EL (cell line): ENCODE results near the gene CPSF7.

Source experiments
- DNase-seq: peaks from one replicate; pipeline ENCODE4 v3.0.0-alpha.2; 2016

CPSF7 gene

GRCh38 chr11:61380884-61381283, 48.9 kb downstream of the CPSF7 start:
- DNase-seq, result no peak

DNA sequence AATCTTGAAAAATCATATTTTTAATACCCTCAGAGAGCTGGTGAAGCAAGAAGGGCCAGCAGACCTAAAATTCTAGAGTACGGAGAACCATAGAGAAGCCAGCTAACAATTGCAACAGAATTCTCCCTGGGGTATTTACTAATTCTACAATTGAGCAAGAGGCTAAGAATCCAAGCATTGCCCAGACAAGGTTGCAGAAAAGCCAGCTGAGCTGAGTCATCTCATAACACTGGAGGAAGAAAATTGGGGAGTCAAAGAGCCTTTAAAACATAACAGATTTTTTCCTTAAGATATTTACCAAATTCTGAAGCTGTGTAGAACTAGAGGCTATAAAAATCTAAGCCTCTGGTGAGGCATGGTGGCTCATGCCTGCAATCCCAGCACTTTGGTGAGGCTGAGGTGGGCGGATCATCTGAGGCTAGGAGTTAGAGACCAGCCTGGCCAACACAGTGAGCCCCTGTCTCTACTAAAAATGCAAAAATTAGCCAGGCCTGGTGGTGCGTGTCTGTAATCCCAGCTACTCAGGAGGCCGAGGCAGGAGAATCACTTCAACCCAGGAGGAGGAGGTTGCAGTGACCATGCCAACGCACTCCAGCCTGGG, 51.0 kb downstream of the CPSF7 start:
- peak; percentile 93 for DNase-seq

- DNase-seq, result no peak
These were observed 52.2 kb downstream of the CPSF7 start for GRCh38 chr11:61377461-61378160.

- no peak for DNase-seq
These were observed 54.0 kb downstream of the CPSF7 start for GRCh38 chr11:61375761-61376108.

DNA sequence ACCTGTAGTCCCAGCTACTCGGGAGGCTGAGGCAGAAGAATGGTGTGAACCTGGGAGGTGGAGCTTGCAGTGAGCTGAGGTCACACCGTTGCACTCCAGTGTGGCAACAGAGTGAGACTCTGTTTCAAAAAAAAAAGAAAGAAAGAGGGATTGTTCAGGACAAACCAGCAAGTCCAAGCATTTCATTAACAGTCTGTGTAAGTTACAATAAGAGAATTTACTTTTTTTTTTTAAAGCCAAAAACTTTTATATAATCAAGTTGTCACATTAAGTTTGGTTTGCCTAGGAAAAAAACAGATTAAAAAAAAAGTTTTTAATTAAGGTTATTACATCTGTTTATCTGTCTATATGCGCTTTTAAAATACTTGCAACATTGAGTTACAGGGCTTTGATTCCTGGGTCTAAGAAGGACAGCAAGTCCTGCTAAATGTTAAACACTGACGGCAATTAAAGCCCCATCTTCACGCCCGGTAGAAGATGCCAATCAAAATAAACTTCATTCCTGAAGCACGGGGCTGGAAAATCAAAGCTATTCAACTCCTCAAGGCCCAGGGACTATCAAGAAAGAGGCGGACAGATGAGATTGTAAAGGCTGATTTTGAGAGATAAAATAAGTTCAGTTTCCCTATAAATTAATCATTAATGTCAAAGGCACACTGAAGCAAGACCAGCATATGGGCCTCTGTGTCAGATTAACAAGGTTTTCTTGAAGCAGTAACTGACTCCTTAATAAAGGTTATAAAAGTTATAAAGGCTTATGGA, 56.9 kb downstream of the CPSF7 start:
- no peak for DNase-seq

DNA sequence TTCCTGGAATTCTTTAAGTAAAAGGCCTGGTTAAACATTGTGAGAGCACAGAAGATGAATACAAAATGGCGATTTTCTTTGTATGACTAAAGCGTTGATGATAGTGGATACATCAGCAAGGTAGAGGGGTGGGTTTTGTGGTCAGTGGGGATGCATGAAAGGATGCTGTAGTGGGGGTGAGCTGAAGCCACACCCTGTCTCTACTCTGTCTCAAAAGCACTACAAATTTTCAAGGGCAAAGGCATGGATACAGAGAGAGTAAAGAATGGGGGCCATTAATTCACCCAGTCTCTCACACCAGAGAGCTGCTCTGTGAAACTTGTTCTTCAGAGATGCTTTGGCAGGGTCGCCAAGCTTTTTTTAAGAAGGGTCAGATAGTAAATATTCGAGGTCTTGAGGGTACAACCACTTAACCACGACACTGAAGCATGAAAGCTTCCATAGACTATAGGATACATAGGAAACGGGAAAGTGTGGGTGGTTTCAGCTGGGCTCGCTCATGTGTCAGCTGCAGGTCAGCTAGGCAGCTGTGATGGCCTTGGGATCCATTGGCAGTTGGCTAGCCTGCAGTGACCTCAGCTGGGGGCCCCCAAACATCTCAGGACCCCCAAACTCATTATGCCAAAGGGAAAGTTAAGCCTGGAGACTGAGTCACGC, 59.3 kb downstream of the CPSF7 start:
- DNase-seq, result no peak

DNA sequence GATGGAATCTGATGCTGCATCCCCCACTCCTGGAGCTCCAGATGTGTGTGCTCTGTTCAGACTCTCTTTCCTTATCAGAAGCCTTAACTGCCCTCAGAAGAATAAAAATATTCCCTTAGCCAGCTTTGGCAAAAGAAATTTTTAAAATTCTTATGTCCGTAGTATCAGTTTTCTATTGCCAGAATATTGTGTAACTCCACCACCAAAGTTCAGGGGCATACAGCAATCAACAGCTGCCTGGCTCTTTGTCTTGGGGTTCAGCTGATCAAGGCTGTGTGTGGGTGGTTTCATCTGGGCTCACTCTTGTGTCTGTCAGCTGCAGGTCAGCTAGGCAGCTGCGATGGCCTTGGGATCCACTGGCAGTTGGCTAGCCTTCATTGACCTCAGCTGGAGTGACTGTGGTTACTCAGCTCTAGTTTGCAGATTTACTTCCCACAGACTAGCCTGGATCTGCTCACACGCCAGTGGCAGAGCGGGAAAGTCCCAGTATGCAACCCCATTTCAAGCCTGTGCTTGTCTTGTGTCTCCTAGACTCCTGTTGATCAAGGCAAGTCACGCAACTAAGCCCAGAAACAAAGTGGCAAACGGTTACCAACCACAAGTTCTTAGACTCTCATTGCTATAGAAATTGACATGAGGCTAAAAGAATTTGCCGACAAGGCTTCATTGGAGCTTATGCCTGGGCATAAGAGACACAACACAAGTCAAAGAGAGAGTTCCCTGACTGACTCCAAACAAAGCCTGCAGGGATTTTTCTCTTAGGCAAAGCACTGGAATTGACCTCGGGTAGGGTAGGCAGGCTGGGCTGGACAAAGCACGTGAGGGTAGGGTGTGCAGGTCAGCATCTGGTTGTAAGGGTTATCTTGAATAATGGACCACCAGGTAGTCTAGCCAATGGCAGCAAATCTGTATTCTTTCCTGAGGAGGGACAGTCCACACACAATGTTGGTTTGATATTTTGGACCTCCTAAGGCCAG, 60.1 kb downstream of the CPSF7 start:
- DNase-seq, result peak; percentile 48

DNA sequence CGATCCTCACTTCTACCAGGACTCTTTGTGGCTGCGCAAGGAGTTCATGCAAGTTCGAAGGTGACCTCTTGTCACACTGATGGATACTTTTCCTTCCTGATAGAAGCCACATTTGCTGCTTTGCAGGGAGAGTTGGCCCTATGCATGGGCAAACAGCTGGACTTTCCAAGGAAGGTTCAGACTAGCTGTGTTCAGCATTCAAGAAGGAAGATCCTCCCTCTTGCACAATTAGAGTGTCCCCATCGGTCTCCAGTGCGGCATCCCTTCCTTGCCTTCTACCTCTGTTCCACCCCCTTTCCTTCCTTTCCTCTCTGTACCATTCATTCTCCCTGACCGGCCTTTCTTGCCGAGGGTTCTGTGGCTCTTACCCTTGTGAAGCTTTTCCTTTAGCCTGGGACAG, 61.1 kb downstream of the CPSF7 start:
- DNase-seq, result no peak

GRCh38 chr11:61367406-61367805, 62.4 kb downstream of the CPSF7 start:
- no peak for DNase-seq

- no peak for DNase-seq
These were observed 65.6 kb downstream of the CPSF7 start for GRCh38 chr11:61364012-61364675.

DNA sequence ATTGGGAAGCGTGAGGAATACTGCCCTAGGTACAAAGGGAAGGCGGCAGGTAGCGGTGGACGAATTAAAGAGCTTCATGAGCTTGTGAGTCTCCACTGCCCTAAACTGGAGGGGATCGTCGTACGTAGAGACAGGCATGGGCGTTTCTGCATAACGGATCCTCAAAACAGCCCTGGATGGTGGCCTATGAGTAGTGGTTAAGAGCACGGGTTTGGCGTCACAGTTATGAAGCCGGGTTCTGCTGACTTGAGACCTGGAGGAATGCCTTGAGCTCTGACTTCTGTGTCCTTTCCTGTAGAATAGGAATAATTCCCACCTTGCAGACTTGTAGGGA, 67.3 kb downstream of the CPSF7 start:
- peak; percentile 43 for DNase-seq

DNA sequence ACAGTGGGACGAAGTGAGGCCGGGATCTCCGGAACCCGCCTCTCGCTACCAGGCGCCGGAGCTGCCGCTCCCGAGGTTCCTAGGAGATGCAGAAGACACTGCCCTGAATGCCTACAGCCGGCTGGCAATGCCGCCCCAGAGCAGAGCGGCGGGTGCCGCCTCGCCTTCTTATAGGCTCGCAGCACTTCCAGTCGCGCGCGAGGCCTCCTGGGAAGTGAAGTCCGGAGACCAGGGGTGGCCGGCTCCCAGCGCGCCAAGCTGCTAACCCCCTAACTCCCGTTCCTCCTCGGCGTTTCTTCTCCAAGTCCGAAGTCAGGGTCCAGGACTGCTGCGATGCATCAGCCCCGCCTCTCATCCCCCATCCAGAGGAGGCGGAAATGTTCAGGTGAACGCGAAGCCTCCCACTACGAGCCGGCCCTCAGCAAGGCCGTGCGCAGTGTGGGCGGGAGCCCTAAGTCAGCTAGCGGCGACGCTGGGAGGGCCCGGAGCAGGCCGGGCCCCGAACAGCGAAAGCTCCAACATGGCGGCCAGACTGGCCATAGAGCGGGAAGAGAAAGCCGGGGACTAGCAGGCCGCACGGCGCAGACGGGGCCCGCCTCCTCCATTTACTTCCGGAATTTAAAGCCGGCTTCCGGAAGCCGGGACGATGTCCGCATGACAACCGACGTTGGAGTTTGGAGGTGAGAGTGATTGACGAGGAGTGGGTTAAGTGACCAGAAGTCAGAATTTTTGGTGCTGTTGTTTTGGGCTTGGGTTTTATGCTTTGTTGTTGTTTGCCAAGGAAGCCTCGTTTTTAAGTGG, 67.8 kb downstream of the CPSF7 start, which contains the start of the genes CYB561A3 and TMEM138:
Gene CYB561A3 (minus strand): TSS at position 142 of the 801 bp plus-strand sequence. CDS start 5,169 bp downstream, outside the sequence.
Gene TMEM138 (plus strand): TSS at position 634 of the 801 bp plus-strand sequence. CDS start 2,017 bp downstream, outside the sequence.
- DNase-seq, result peak; percentile 95

DNA sequence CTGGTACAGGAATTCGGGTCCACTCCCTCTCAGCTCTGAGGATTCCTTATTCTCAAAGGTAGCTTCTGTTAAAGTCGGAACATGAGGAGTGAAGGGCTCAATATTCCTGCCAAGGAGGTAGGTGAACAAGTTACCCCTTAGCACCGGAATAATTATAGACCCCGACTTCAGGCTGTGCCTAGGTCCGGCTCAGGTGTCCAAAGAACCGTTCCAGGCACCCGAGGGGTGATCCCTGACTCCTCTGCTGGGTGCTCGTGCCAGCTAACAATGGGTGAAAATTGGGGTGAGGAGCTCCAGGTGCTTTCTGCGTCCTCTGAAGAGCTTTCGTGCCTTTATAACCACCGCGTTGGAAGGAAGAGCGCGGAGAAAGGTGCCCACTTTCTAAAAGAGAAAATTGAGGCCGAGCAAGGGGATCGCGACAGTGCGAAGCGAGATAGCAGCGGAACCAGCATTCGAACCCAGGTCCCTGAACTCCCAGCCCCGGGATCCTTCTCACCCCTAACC, 68.5 kb downstream of the CPSF7 start:
- DNase-seq, result no peak

GRCh38 chr11:61359516-61359915, 70.3 kb downstream of the CPSF7 start:
- no peak for DNase-seq

- DNase-seq, result no peak
These were observed 71.2 kb downstream of the CPSF7 start for GRCh38 chr11:61358566-61358965.

DNA sequence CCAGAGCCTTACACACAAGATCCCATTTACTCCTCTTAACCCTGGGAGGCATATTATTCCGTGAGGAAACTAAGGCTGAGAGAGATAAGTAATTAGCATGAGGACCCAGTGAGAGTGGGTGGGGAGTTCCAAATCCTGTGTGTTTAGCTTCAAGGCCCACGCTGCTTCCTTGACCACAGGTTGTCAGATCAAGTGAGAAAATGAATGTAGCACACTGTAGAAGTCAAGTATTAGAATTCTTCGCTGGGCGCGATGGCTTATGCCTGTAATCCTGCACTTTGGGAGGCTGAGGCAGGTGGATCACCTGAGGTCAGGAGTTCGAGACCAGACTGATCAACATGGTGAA, 71.9 kb downstream of the CPSF7 start:
- no peak for DNase-seq

DNA sequence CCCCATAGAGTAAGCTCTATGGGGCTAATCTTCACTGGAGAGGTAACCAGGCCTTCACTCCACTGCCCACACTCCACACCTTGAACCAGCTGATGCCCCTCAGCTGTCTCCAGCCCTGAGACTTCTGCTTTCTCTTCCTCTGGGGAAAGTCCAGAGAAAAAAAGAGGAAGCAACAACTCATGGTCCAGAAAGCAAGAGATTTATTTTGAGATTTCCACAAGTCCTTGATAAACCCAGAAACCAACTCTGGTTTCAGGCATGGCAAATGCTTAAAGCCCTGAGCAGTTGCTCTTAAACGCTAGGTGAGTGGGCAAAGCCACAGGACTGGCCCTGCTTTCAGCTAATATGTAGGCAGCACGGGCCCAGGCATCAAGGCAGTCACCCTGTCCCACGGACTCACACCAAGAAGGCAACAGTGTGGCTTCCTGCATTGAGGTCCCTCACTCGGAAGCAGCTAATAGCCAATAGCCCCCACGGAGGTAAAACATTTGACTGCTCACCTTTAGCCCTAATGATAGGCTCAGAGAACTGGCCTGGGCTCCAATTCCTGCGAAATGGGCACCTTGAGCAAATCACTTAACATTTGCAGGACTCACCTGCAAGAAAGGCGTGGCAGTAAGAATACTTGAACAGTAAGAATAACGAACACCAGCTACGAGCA, 72.4 kb downstream of the CPSF7 start:
- no peak for DNase-seq

DNA sequence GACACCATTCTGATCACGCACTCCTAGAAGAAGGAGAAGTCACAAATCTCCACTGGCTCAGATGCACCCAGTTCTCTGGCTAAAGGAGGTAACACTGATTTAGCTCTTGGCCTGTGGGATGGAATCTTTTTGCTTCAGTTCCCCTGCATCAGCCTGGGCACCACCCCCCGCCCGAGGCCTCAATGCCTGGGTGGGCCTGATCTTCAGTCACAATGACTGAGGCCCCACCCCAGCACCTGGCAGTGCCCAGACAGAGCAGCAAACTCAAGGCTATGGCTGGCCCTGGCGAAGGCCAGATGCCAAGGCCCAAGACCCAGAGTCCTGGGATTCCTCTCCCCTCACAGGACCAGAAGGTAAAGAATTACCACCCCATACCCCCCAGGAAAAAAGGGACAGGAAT, 73.1 kb downstream of the CPSF7 start:
- no peak for DNase-seq

DNA sequence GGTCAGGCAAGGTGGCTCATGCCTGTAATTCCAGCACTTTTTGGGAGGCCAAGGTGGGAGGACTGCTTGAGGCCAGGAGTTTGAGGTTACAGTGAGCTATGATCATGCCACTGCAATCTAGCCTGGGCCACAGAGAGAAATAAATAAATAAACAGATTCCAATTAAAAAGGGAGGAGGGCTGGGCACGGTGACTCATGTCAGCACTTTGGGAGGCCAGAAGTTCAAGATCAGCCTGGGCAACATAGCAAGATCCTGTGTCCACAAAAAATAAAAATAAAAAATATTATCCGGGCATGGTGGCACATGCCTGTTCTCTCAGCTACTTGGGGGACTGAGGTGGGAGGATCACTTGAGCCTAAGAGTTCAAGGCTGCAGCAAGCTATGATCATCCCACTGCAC, 75.6 kb downstream of the CPSF7 start:
- no peak for DNase-seq
